Hepatocyte (in vitro differentiated cells): Measurements from ENCODE around the gene CROCC2. TPM values are rescaled to one million over a fixed set of nuclear protein-coding genes. Genes with fewer than 3 reads are reported as not detected.

Experiments used
- DNase-seq: peaks from one replicate; pipeline ENCODE4 v3.0.0-alpha.2; 2016; ENCODE audit warnings: low spot score
- H2AFZ ChIP-seq: fragments of 200-600 bp; sonication (generic); 2 replicates; pipeline ENCODE4 v1.6.0; 2016; ENCODE audit warnings: antibody characterized with exemption, mild to moderate bottlenecking
- H3K27ac ChIP-seq: fragments of 200-600 bp; sonication (generic); 2 replicates; pipeline ENCODE4 v1.5.1; 2016; ENCODE audit warnings: mild to moderate bottlenecking
- H3K27me3 ChIP-seq: fragments of 200-600 bp; sonication (generic); 2 replicates; pipeline ENCODE4 v1.6.1; 2016
- H3K36me3 ChIP-seq: fragments of 200-600 bp; sonication (generic); replicated peaks from 2 replicates; pipeline ENCODE4 v1.5.1; 2016; ENCODE audit warnings: low read depth; ENCODE audit not compliant: insufficient read depth
- H3K4me1 ChIP-seq: fragments of 200-600 bp; sonication (generic); 2 replicates; pipeline ENCODE4 v1.5.1; 2016; ENCODE audit warnings: mild to moderate bottlenecking, moderate library complexity; ENCODE audit not compliant: insufficient read depth
- H3K4me2 ChIP-seq: fragments of 200-600 bp; sonication (generic); 2 replicates; pipeline ENCODE4 v1.6.0; 2016
- H3K4me3 ChIP-seq: fragments of 200-600 bp; sonication (generic); 2 replicates; pipeline ENCODE4 v1.5.1; 2016; ENCODE audit warnings: mild to moderate bottlenecking
- H3K79me2 ChIP-seq: fragments of 200-600 bp; sonication (generic); 2 replicates; pipeline ENCODE4 v1.6.0; 2017; ENCODE audit warnings: mild to moderate bottlenecking
- H3K9me2 ChIP-seq: fragments of 200-600 bp; sonication (generic); replicated peaks from 2 replicates; pipeline ENCODE4 v1.6.0; 2017; ENCODE audit warnings: mild to moderate bottlenecking; ENCODE audit not compliant: insufficient read depth
- H3K9me3 ChIP-seq: fragments of 200-600 bp; sonication (generic); 2 replicates; pipeline ENCODE4 v1.5.1; 2016; ENCODE audit warnings: low read depth, mild to moderate bottlenecking
- H4K20me1 ChIP-seq: fragments of 200-600 bp; sonication (generic); 2 replicates; pipeline ENCODE4 v1.6.0; 2016; ENCODE audit warnings: mild to moderate bottlenecking; ENCODE audit not compliant: insufficient read depth, poor library complexity, severe bottlenecking
- EZH2 ChIP-seq: fragments of 200-600 bp; sonication (generic); IDR thresholded peaks from 2 replicates; pipeline ENCODE4 v1.6.1; 2016; ENCODE audit warnings: antibody characterized with exemption, mild to moderate bottlenecking, borderline replicate concordance
- EZH2phosphoT487 ChIP-seq: fragments of 200-600 bp; sonication (generic); IDR thresholded peaks from one replicate; pipeline ENCODE4 v1.6.1; 2018; ENCODE audit warnings: antibody characterized with exemption, mild to moderate bottlenecking, low read depth, moderate library complexity; ENCODE audit not compliant: unreplicated experiment, severe bottlenecking
- WGBS: methylation state at CpG from one replicate; pipeline ENCODE4 v1.1.6; 2016; ENCODE audit warnings: low lambda C conversion rate; ENCODE audit errors: missing lambda C conversion rate; 5-methylcytosine and 5-hydroxymethylcytosine counted together
- polyA plus RNA-seq: library from polyadenylated mRNA; unstranded; fragments of >200 nt; fragmentation: Nextera tagmentation; extraction: Ambion mirVana; gene quantifications from 2 replicates; pipeline ENCODE4 v1.2.1, GENCODE V29; 2016
- total RNA-seq: library from RNA; depleted of rRNA; stranded (reverse); fragments of >200 nt; gene quantifications from 2 replicates; pipeline ENCODE4 v1.2.3, GENCODE V29; 2014
- TF ChIP-seq, protein P1 (sequence below): fragments of 200-600 bp; sonication (generic); IDR thresholded peaks from 2 replicates; pipeline ENCODE4 v1.5.1; 2016; ENCODE audit warnings: antibody characterized with exemption, mild to moderate bottlenecking; ENCODE audit not compliant: poor library complexity

Gene CROCC2
- total and polyA plus RNA-seq, 2 experiments from 2014 or later: 0.04 to 0.10 TPM

DNA sequence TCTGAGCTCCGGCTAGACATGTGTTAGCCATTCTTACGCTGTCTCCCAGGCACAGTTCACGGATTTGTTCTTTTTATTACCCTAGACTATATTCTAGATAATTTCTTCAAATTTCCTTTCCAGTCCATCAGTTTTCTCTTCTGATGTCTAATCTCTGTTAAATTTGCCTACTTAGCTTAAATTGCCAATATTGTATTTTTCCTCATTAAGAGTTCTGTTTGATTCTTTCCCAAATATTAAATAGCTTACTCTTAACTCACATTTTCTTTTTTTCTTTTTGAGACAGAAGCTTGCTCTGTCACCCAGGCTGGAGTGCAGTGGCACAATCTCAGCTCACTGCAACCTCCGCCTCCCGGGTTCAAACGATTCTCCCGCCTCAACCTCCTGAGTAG, 21.2 kb downstream of the CROCC2 start:
- no peaks in the 10 kb centered on the region for H3K27me3 ChIP-seq
- no peaks in the 10 kb centered on the region for H3K79me2 ChIP-seq
- no peak overlapping the region for H3K4me2 ChIP-seq
- TF ChIP-seq, protein P1, sequence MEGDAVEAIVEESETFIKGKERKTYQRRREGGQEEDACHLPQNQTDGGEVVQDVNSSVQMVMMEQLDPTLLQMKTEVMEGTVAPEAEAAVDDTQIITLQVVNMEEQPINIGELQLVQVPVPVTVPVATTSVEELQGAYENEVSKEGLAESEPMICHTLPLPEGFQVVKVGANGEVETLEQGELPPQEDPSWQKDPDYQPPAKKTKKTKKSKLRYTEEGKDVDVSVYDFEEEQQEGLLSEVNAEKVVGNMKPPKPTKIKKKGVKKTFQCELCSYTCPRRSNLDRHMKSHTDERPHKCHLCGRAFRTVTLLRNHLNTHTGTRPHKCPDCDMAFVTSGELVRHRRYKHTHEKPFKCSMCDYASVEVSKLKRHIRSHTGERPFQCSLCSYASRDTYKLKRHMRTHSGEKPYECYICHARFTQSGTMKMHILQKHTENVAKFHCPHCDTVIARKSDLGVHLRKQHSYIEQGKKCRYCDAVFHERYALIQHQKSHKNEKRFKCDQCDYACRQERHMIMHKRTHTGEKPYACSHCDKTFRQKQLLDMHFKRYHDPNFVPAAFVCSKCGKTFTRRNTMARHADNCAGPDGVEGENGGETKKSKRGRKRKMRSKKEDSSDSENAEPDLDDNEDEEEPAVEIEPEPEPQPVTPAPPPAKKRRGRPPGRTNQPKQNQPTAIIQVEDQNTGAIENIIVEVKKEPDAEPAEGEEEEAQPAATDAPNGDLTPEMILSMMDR: no peak
- TF ChIP-seq EZH2 (no peak), EZH2phosphoT487 (no peak)
- 91% methylated on average over 7 of the region's 7 CpGs for WGBS
- H3K4me1 ChIP-seq: no peaks in the 10 kb centered on the region
- H3K27ac ChIP-seq: no peak overlapping the region
- H3K4me3 ChIP-seq: no peak overlapping the region
- no peak overlapping the region for H2AFZ ChIP-seq
- H3K36me3 ChIP-seq: no peaks in the 10 kb centered on the region
- H3K9me2 ChIP-seq: no peaks in the 10 kb centered on the region
- no peaks in the 10 kb centered on the region for H4K20me1 ChIP-seq
- DNase-seq: no peak
- no peaks in the 10 kb centered on the region for H3K9me3 ChIP-seq

DNA sequence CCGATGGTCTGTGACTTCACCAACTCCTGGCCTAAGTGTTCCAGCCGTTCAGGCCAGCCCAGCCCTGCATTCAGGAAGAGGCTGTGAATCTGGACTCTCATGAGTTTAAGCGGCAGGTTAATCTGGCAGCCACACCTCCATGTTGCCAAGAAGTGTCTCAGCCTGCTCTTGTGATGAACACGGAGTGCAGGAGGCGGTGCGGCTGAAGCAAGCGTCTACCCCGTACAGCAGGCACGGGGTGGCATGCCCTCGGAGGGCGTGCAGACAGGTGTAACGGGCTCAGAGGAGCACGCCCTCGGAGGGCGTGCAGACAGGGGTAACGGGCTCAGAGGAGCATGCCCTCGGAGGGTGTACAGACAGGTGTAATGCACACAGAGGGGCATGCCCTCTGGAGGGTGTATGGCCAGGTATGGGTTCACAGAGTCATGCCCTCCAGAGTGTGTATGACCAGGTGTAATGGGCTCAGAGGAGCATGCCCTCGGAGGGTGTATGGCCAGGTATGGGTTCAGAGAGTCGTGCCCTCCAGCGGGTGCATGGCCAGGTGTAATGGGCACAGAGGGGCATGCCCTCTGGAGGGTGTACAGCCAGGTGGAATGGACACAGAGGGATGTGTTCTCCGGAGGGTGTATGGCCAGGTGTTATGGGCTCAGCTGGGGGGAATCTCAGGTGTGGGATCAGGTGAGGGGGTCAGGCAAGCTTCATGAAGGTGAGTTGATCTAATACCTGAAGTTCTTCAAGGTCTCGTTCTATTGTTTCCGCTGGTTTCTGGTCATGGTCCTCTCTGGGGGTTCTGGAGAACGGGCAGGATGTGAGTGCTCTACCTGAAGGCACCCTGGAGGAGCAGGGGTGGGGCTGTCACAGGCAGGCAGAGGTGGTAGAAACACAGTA, 22.6 kb downstream of the CROCC2 start:
- H3K4me2 ChIP-seq: no peak overlapping the region
- no peak overlapping the region for H2AFZ ChIP-seq
- no peaks in the 10 kb centered on the region for H3K79me2 ChIP-seq
- H3K4me1 ChIP-seq: no peaks in the 10 kb centered on the region
- H4K20me1 ChIP-seq: no peaks in the 10 kb centered on the region
- H3K4me3 ChIP-seq: no peak overlapping the region
- H3K9me2 ChIP-seq: no peaks in the 10 kb centered on the region
- H3K27me3 ChIP-seq: no peaks in the 10 kb centered on the region
- no peak for DNase-seq
- H3K9me3 ChIP-seq: no peaks in the 10 kb centered on the region
- H3K27ac ChIP-seq: no peak overlapping the region
- TF ChIP-seq, protein P1: no peak
- TF ChIP-seq EZH2 (no peak), EZH2phosphoT487 (no peak)
- 96% methylated on average over 24 of the region's 24 CpGs for WGBS
- H3K36me3 ChIP-seq: no peaks in the 10 kb centered on the region

DNA sequence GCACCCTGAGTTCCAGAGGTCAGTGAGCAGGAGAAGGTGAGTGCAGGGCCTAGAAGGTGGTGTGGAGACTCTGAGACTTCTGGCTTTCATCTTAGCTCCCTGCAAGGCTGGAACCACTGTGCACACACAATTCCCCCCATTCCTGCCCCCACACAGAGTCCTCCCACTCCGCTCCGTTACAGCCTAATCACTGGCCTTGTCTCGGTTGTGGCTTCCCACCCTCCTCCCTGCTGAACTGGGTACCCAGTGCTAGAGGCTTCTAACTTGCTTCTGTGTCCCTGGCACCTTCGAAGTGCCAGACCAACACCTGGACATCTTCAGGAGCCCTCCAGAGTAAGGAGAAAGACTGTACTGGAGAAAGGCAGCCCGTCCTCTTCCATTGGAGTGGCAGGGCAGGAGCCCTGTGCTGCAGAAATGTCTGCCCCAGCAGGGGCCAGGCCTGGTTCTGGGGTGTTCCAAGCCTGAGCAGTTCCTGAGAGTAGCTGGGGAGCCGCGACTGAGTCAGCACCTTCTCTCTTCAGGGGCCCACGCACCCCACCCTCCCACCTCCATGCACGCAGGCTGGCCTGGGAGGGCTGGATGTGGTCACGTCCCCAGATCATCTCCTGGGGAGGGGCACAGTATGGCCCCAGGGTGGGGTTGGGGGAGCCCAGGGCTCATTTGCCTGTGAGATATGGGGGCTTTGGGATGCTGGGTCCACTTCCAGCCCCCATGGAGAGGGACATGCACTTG, 23.4 kb downstream of the CROCC2 start:
- Histone ChIP-seq H3K9me2 (no peaks in the 10 kb centered on the region), H3K79me2 (no peaks in the 10 kb centered on the region), H3K4me1 (no peaks in the 10 kb centered on the region), H3K4me2 (no peak overlapping the region), H2AFZ (no peak overlapping the region), H3K27me3 (no peaks in the 10 kb centered on the region), H3K36me3 (no peaks in the 10 kb centered on the region), H3K27ac (no peak overlapping the region), H3K9me3 (no peaks in the 10 kb centered on the region), H3K4me3 (no peak overlapping the region), H4K20me1 (no peaks in the 10 kb centered on the region)
- TF ChIP-seq EZH2: no peak
- DNase-seq: no peak
- WGBS: 93% methylated on average over 10 of the region's 10 CpGs

DNA sequence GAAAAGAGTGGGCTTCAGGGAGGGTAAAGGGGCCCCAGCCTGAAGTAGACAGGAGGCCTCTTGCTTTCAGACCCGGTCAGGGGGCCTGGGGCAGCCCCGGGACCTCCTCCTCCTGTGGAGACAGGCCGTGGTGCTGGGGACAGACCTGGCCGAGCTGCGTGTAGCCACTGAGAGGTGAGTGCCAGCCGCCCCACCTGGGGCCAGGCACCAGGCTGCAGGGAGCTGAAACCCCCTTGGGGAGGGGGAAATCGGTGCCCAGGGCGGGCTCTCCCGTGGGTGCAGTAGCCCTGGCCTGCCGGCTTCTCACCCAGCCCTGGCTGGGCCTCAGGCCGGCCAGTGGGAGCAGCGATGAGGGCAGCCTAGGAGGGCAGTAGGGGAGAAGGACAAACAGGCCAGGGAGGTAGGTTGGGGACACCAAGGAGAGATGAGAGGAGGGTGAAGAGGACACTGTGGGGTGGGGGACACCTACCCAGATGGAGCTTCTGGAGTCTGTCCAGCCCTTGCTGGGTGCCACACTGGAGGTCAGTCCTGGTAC, 24.0 kb downstream of the CROCC2 start:
- whole genome bisulfite sequencing: 90% methylated on average over 12 of the region's 12 CpGs
- DNase-seq: no peak
- Histone ChIP-seq H3K4me3 (no peak overlapping the region), H3K4me1 (no peaks in the 10 kb centered on the region), H3K4me2 (no peak overlapping the region), H2AFZ (no peak overlapping the region), H3K9me2 (no peaks in the 10 kb centered on the region), H3K36me3 (no peaks in the 10 kb centered on the region), H3K79me2 (no peaks in the 10 kb centered on the region), H4K20me1 (no peaks in the 10 kb centered on the region), H3K27ac (no peak overlapping the region), H3K27me3 (no peaks in the 10 kb centered on the region), H3K9me3 (no peaks in the 10 kb centered on the region)
- TF ChIP-seq EZH2: no peak
- TF ChIP-seq, protein P1: no peak
